RWPE2 (cell line): ENCODE measurements around the gene SLC7A9.
"Not testable (repeated sequence)": the region's sequence is repeated elsewhere in the genome, so short reads cannot be mapped to it uniquely, and the experiment has no call there.

Source experiments
- ATAC-seq: fragments of 200-7000 bp; cut with Tn5 transposase; 3 replicates; pipeline ENCODE4 v1.9.1; 2021; ENCODE audit warnings: low read depth
- DNase-seq: peaks from one replicate; pipeline ENCODE4 v3.0.0-alpha.2; 2020; ENCODE audit warnings: low spot score
- H3K27ac ChIP-seq: fragments of 450-650 bp; 2 replicates; pipeline ENCODE4 v1.5.1; 2017; ENCODE audit warnings: mild to moderate bottlenecking; ENCODE audit not compliant: poor library complexity, severe bottlenecking
- H3K27me3 ChIP-seq: fragments of 250-450 bp; sonication (Bioruptor Pico); 2 replicates; pipeline ENCODE4 v1.5.1; 2021; ENCODE audit warnings: mild to moderate bottlenecking, moderate library complexity; ENCODE audit not compliant: insufficient read depth, poor library complexity, severe bottlenecking
- H3K36me3 ChIP-seq: fragments of 250-450 bp; sonication (Bioruptor Pico); 2 replicates; pipeline ENCODE4 v1.5.1; 2020; ENCODE audit warnings: low read depth, mild to moderate bottlenecking, moderate library complexity
- H3K4me1 ChIP-seq: fragments of 250-450 bp; sonication (Bioruptor Pico); 2 replicates; pipeline ENCODE4 v1.5.1; 2021; ENCODE audit warnings: mild to moderate bottlenecking, moderate library complexity; ENCODE audit not compliant: insufficient read depth, poor library complexity, severe bottlenecking
- H3K4me3 ChIP-seq: fragments of 250-450 bp; sonication (Bioruptor Pico); 2 replicates; pipeline ENCODE4 v1.5.1; 2021; ENCODE audit warnings: mild to moderate bottlenecking, moderate library complexity; ENCODE audit not compliant: severe bottlenecking
- H3K9me3 ChIP-seq: fragments of 250-450 bp; sonication (Bioruptor Pico); 2 replicates; pipeline ENCODE4 v1.5.1; 2021; ENCODE audit warnings: mild to moderate bottlenecking, moderate library complexity; ENCODE audit not compliant: severe bottlenecking
- TF ChIP-seq, protein P1 (sequence below): fragments of 450-650 bp; IDR thresholded peaks from one replicate; pipeline ENCODE4 v1.5.1; 2017; ENCODE audit warnings: mild to moderate bottlenecking, moderate library complexity; ENCODE audit not compliant: poor library complexity, severe bottlenecking

The SLC7A9 gene

DNA sequence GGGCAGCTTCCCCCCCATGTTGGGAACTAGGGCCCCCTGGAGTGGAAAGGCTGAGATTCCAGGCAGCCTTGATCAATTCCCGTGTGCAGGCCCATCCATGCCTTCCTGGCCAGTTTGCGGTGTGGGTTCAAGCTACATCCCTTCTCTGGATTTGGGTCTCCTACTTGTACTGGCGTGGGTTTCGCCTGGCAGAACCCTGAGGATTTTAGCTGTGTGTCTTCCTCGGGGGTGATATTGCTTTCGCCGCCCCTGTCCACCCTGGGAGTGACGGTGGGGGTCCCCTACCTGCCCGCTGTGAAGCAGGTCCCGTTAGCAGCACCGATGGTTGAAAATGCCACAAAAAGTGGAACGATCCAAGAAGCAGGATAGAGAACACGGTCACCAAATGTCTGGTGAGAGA lies 11.4 kb downstream of the SLC7A9 start:
- H3K27ac ChIP-seq = no peak overlapping the region
- no peak overlapping the region for H3K4me3 ChIP-seq
- TF ChIP-seq, protein P1, sequence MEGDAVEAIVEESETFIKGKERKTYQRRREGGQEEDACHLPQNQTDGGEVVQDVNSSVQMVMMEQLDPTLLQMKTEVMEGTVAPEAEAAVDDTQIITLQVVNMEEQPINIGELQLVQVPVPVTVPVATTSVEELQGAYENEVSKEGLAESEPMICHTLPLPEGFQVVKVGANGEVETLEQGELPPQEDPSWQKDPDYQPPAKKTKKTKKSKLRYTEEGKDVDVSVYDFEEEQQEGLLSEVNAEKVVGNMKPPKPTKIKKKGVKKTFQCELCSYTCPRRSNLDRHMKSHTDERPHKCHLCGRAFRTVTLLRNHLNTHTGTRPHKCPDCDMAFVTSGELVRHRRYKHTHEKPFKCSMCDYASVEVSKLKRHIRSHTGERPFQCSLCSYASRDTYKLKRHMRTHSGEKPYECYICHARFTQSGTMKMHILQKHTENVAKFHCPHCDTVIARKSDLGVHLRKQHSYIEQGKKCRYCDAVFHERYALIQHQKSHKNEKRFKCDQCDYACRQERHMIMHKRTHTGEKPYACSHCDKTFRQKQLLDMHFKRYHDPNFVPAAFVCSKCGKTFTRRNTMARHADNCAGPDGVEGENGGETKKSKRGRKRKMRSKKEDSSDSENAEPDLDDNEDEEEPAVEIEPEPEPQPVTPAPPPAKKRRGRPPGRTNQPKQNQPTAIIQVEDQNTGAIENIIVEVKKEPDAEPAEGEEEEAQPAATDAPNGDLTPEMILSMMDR = no peak
- H3K27me3 ChIP-seq = no peaks in the 10 kb centered on the region
- no peaks in the 10 kb centered on the region for H3K36me3 ChIP-seq
- H3K9me3 ChIP-seq = no peaks in the 10 kb centered on the region
- no peaks in the 10 kb centered on the region for H3K4me1 ChIP-seq
- ATAC-seq (no peak), DNase-seq (no peak)

DNA sequence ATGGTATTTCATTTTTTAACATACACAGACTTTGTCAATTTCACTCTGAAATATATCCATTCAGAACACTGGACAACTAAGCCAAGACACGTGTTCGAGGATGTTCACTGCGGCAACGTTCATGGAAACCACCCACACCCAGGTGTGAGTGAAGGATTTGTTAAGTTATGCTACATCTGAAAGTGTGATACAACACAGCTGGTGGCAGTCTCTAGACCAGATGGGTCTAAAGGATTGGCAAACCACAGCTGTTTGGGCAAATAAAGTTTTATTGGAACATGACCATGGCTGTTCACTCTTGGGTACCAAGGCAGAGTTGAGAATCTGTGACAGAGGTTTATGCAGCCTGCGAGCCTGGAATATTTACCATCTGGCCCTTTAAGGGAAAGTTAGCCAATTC lies 12.0 kb downstream of the SLC7A9 start:
- H3K4me1 ChIP-seq = no peaks in the 10 kb centered on the region
- no peak overlapping the region for H3K27ac ChIP-seq
- no peak for ATAC-seq
- H3K9me3 ChIP-seq = no peaks in the 10 kb centered on the region
- TF ChIP-seq, protein P1 = no peak
- no peak overlapping the region for H3K4me3 ChIP-seq
- no peak for DNase-seq
- no peaks in the 10 kb centered on the region for H3K36me3 ChIP-seq
- no peaks in the 10 kb centered on the region for H3K27me3 ChIP-seq

DNA sequence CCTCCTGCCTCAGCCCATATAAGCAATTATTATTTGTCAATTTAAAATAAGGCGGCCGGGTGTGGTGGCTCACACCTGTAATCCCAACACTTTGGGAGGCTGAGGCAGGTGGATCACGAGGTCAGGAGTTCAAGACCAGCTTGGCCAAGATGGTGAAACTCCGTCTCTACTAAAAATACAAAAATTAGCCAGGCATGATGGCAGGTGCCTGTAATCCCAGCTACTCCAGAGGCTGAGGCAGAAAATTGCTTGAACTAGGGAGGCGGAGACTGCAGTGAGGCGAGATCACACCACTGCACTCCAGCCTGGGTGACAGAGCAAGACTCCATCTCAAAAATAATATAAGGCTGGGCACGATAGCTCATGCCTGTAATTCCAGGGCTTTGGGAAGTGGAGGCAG lies 12.7 kb downstream of the SLC7A9 start:
- not testable (repeated sequence) for ATAC-seq, H3K4me1 ChIP-seq, DNase-seq, H3K27me3 ChIP-seq, H3K9me3 ChIP-seq, H3K36me3 ChIP-seq, H3K27ac ChIP-seq, H3K4me3 ChIP-seq

- H3K4me3 ChIP-seq = no peak overlapping the region
- no peaks in the 10 kb centered on the region for H3K27me3 ChIP-seq
- ATAC-seq = no peak
- H3K9me3 ChIP-seq = no peaks in the 10 kb centered on the region
- DNase-seq = no peak
- H3K27ac ChIP-seq = no peak overlapping the region
- H3K36me3 ChIP-seq = no peaks in the 10 kb centered on the region
- TF ChIP-seq, protein P1 = no peak
- no peaks in the 10 kb centered on the region for H3K4me1 ChIP-seq
Observed at GRCh38 chr19:32852216-32852615, 17.4 kb downstream of the SLC7A9 start.

DNA sequence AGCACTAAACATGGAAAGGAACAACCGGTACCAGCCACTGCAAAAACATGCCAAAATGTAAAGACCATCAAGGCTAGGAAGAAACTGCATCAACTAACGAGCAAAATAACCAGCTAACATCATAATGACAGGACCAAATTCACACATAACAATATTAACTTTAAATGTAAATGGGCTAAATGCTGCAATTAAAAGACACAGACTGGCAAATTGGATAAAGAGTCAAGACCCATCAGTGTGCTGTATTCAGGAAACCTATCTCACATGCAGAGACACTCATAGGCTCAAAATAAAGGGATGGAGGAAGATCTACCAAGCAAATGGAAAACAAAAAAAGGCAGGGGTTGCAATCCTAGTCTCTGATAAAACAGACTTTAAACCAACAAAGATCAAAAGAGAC lies 21.5 kb downstream of the SLC7A9 start:
- not testable (repeated sequence) for H3K9me3 ChIP-seq, ATAC-seq, DNase-seq, H3K27me3 ChIP-seq, H3K4me3 ChIP-seq, H3K27ac ChIP-seq, H3K4me1 ChIP-seq, H3K36me3 ChIP-seq

DNA sequence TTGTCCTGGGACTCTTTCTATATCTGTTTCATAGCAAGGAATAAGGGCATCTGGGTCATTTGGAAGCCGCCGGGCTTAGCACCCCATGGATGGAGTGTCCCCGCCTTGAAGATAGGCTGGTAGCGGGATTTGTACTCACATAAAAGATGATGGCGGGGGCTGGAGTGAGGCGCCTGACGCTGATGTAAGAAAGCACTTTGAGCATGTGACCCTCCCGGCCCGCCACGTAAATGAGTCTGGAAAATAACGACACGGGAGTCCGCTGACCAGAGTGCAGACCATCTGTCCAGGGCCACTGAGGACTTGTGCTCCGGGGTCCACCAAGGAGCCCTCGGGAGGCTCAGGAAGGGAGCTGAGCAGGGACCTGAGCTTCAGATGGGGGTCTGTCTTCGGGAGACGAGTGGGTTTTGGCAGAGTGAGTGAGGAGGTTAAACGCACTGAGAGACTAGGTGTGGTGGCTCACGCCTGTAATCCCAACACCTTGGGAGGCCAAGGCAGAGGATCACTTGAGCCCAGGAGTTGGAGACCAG lies 25.8 kb downstream of the SLC7A9 start:
- TF ChIP-seq, protein P1 = no peak
- Histone ChIP-seq H3K27me3 (no peaks in the 10 kb centered on the region), H3K4me1 (no peaks in the 10 kb centered on the region), H3K27ac (no peak overlapping the region), H3K36me3 (no peaks in the 10 kb centered on the region), H3K9me3 (peaks cover 3% of the 10 kb centered on the region), H3K4me3 (no peak overlapping the region)
- ATAC-seq = no peak
- no peak for DNase-seq
